ENCODE results near the gene UROS.

GRCh38 chr10:125840955-125841354 is 17.9 kb upstream of the UROS start:
- TF ChIP-seq ZBTB21 (tag by site-specific recombination; IDR thresholded peaks at IDR 0.05) = no peak
- TF ChIP-seq ZNF138 (tag by site-specific recombination; IDR thresholded peaks at IDR 0.05; ENCODE audit: borderline replicate concordance) = no peak
- no peak for TF ChIP-seq SALL2 (tag by site-specific recombination; IDR thresholded peaks at IDR 0.05; ENCODE audit: borderline replicate concordance)
- no peak for TF ChIP-seq ZNF274 (IDR thresholded peaks at IDR 0.05; ENCODE audit: low read length)
- TF ChIP-seq ZNF274 (tag by site-specific recombination; IDR thresholded peaks at IDR 0.05; ENCODE audit: borderline replicate concordance) = no peak
- no peak for TF ChIP-seq ZNF140 (tag by site-specific recombination; IDR thresholded peaks at IDR 0.05)
- TF ChIP-seq CTCF (tag by site-specific recombination; IDR thresholded peaks at IDR 0.05) = no peak
- TF ChIP-seq ZNF792 (tag by site-specific recombination; IDR thresholded peaks at IDR 0.05) = no peak
- no peak for TF ChIP-seq ZNF366 (tag by site-specific recombination; conservative IDR thresholded peaks at IDR 0.05)
- TF ChIP-seq ZNF133 (tag by site-specific recombination; IDR thresholded peaks at IDR 0.05) = no peak
- no peak for TF ChIP-seq ZNF416 (tag by site-specific recombination; IDR thresholded peaks at IDR 0.05)
- no peak for TF ChIP-seq YY1 (tag by site-specific recombination; IDR thresholded peaks at IDR 0.05)
